Keratinocyte (primary cell): ENCODE data around the gene RGN. TPM values are rescaled to one million over a fixed set of nuclear protein-coding genes. Genes with fewer than 3 reads are reported as not detected.

Experiments
- DNase-seq: peaks from one replicate; pipeline ENCODE4 v3.0.0-alpha.2; 2011; ENCODE audit warnings: low read depth, missing footprints, low spot score
- FAIRE-seq: peaks from 2 replicates; lab custom pipeline; 2011; peaks lifted over from hg19 to GRCh38; lab: Jason Lieb, UNC
- H2AFZ ChIP-seq: 2 replicates; pipeline ENCODE4 v1.6.0; 2012; ENCODE audit warnings: low read length, control low read depth, inconsistent platforms; ENCODE audit not compliant: control insufficient read depth
- H3K27ac ChIP-seq: 2 replicates; pipeline ENCODE4 v1.5.1; 2011; ENCODE audit warnings: low read length; ENCODE audit not compliant: control insufficient read depth, insufficient read depth
- H3K27me3 ChIP-seq: 3 replicates; pipeline ENCODE4 v1.6.0; 2011; ENCODE audit warnings: low read length; ENCODE audit not compliant: control insufficient read depth, insufficient read depth; ENCODE audit errors: extremely low read depth
- H3K36me3 ChIP-seq, 2 experiments: 2 replicates in 1 of 2; 3 replicates in 1 of 2; pipeline ENCODE4 v1.5.1; 2011; ENCODE audit warnings: low read length in 2 of 2, mild to moderate bottlenecking in 1 of 2; ENCODE audit not compliant: control insufficient read depth in 2 of 2, insufficient read depth in 2 of 2; ENCODE audit errors: extremely low read depth in 1 of 2
- H3K4me1 ChIP-seq: 3 replicates; pipeline ENCODE4 v1.5.1; 2011; ENCODE audit warnings: low read length; ENCODE audit not compliant: control insufficient read depth, insufficient read depth; ENCODE audit errors: extremely low read depth
- H3K4me2 ChIP-seq: 3 replicates; pipeline ENCODE4 v1.6.0; 2011; ENCODE audit warnings: low read depth, low read length; ENCODE audit not compliant: control insufficient read depth, insufficient read depth; ENCODE audit errors: extremely low read depth
- H3K4me3 ChIP-seq, 3 experiments: fragments of 200-600 bp in 1 of 3; sonication (generic) in 1 of 3; 2 replicates in 2 of 3; 3 replicates in 1 of 3; pipeline ENCODE4 v1.5.1; 2011 to 2016; ENCODE audit warnings: low read length in 3 of 3, mild to moderate bottlenecking in 3 of 3, control low read depth in 2 of 3, inconsistent platforms in 1 of 3, low read depth in 1 of 3, mixed read lengths in 1 of 3, mixed run types in 1 of 3, moderate library complexity in 1 of 3; ENCODE audit not compliant: control insufficient read depth in 2 of 3, insufficient read depth in 2 of 3; ENCODE audit errors: extremely low read depth in 1 of 3
- H3K79me2 ChIP-seq: 2 replicates; pipeline ENCODE4 v1.6.0; 2012; ENCODE audit warnings: low read length; ENCODE audit not compliant: control insufficient read depth, insufficient read depth
- H3K9ac ChIP-seq: 3 replicates; pipeline ENCODE4 v1.6.0; 2011; ENCODE audit warnings: low read length; ENCODE audit not compliant: control insufficient read depth, insufficient read depth; ENCODE audit errors: extremely low read depth
- H3K9me1 ChIP-seq: 3 replicates; pipeline ENCODE4 v1.6.0; 2011; ENCODE audit warnings: low read length; ENCODE audit not compliant: control insufficient read depth, insufficient read depth; ENCODE audit errors: extremely low read depth
- H3K9me3 ChIP-seq: 2 replicates; pipeline ENCODE4 v1.5.1; 2012; ENCODE audit warnings: low read depth, low read length; ENCODE audit not compliant: control insufficient read depth
- H4K20me1 ChIP-seq: 3 replicates; pipeline ENCODE4 v1.6.0; 2011; ENCODE audit warnings: low read length; ENCODE audit not compliant: control insufficient read depth, insufficient read depth; ENCODE audit errors: extremely low read depth
- CTCF ChIP-seq, 3 experiments: IDR thresholded peaks in 1 of 3; conservative IDR thresholded peaks in 1 of 3; optimal IDR thresholded peaks in 1 of 3; 2 replicates in 2 of 3; 3 replicates in 1 of 3; pipeline versions ENCODE3 to v1.5.1; 2011; ENCODE audit warnings: low read length in 3 of 3, mild to moderate bottlenecking in 3 of 3, moderate library complexity in 2 of 3, control low read depth in 1 of 3, inconsistent platforms in 1 of 3; ENCODE audit not compliant: insufficient read depth in 2 of 3; ENCODE audit errors: extremely low read depth in 1 of 3
- EZH2 ChIP-seq: IDR thresholded peaks from one replicate; pipeline ENCODE4 v1.6.1; 2012; ENCODE audit warnings: inconsistent platforms, mild to moderate bottlenecking, low read length, moderate library complexity
- dilution Hi-C: fragments of 300-500 bp; cut with MboI; formaldehyde crosslinking; loops from one replicate; pipeline ENCODE4 v1.7.0; 2020; ENCODE audit warnings: low sequenced_read_pairs; ENCODE audit not compliant: extremely low pct_ligation_motif_present
- polyA plus RNA-seq, 5 experiments: library from polyadenylated mRNA; depleted of rRNA in 3 of 5; stranded (reverse) in 3 of 5; stranded (forward) in 1 of 5; unstranded in 1 of 5; fragments of >200 nt; gene quantifications; 1 replicate in 1 of 5; 2 replicates in 3 of 5; 3 replicates in 1 of 5; pipeline versions ENCODE4 v1.2.1 to v1.2.3, GENCODE V29; 2011 to 2012; ENCODE audit warnings: missing spikeins in 2 of 5, low read depth in 1 of 5, low replicate concordance in 1 of 5

RGN gene
- polyA plus RNA-seq, 1 donor (not counting 4 experiments of a cell fraction or from before 2014, with no cell fraction given), result not detected

DNA sequence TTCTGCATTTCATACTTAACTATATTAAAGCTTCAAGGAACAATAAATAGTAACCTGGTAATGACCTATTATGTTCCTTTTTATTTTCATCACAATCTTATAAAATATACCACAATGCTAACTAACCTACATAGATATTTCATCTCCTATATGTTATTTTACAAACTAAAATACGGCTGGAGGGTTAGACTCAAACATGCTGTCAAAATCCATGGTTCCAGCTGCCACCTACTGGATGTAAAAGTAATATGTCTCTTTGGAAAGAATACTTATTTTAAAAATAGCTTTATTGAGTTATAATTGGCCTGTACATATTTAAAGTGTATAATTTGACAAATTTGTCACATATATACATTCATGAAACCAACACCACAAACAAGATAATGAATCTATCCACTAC lies 15.0 kb downstream of the RGN start:
- H3K27ac ChIP-seq, result no peak overlapping the region
- no peak overlapping the region for H3K4me3 ChIP-seq
- no peaks in the 10 kb centered on the region for H3K27me3 ChIP-seq
- FAIRE-seq, result no peak
- H3K4me1 ChIP-seq, result no peaks in the 10 kb centered on the region
- dilution Hi-C loops, result no loop called here
- no peaks in the 10 kb centered on the region for H3K9me1 ChIP-seq
- H3K79me2 ChIP-seq, result no peaks in the 10 kb centered on the region
- H3K9me3 ChIP-seq, result no peaks in the 10 kb centered on the region
- no peak for TF ChIP-seq EZH2
- peak in 1 of 3 experiments; percentile 39 for TF ChIP-seq CTCF (optimal IDR thresholded peaks at IDR 0.05 in 1 of 3, IDR thresholded peaks at IDR 0.05 in 1 of 3, conservative IDR thresholded peaks at IDR 0.05 in 1 of 3; ENCODE audit: extremely low read depth in 1 of 3, insufficient read depth in 2 of 3, low read length in 3 of 3)
- H2AFZ ChIP-seq, result no peak overlapping the region
- no peaks in the 10 kb centered on the region for H4K20me1 ChIP-seq
- no peak overlapping the region for H3K9ac ChIP-seq
- no peaks in the 10 kb centered on the region for H3K36me3 ChIP-seq
- DNase-seq, result no peak
- no peak overlapping the region for H3K4me2 ChIP-seq

GRCh38 chrX:47093860-47094259 lies 15.6 kb downstream of the RGN start:
- DNase-seq, result no peak
- H3K9ac ChIP-seq, result no peak overlapping the region
- no peaks in the 10 kb centered on the region for H3K9me3 ChIP-seq
- no peak overlapping the region for H3K4me2 ChIP-seq
- no peaks in the 10 kb centered on the region for H4K20me1 ChIP-seq
- no peak overlapping the region for H3K4me3 ChIP-seq
- no peaks in the 10 kb centered on the region for H3K27me3 ChIP-seq
- dilution Hi-C loops, result no loop called here
- TF ChIP-seq CTCF (optimal IDR thresholded peaks at IDR 0.05 in 1 of 3, IDR thresholded peaks at IDR 0.05 in 1 of 3, conservative IDR thresholded peaks at IDR 0.05 in 1 of 3; ENCODE audit: extremely low read depth in 1 of 3, insufficient read depth in 2 of 3, low read length in 3 of 3) (no peak), EZH2 (no peak)
- H3K4me1 ChIP-seq, result no peaks in the 10 kb centered on the region
- no peak overlapping the region for H3K27ac ChIP-seq
- H3K36me3 ChIP-seq, result no peaks in the 10 kb centered on the region
- no peak for FAIRE-seq
- H3K9me1 ChIP-seq, result no peaks in the 10 kb centered on the region
- no peak overlapping the region for H2AFZ ChIP-seq
- no peaks in the 10 kb centered on the region for H3K79me2 ChIP-seq
